Adipose tissue (tissue), 3 donors: ENCODE data around the gene TCTN2. TPM values are rescaled to one million over a fixed set of nuclear protein-coding genes. Genes with fewer than 3 reads are reported as not detected.

Experiments
- polyA plus RNA-seq, 3 donors: library from polyadenylated mRNA; stranded (reverse); fragments of 200-250 nt; gene quantifications; one replicate each; pipeline ENCODE4 v1.2.3, GENCODE V29; 2013
- donor health status: healthy with polysubstance abuse.
- donor health status: Bipolar disorder and iron deficiency.
- donor health status: healthy.

The TCTN2 gene
- polyA plus RNA-seq, 3 donors: 3.3 to 4.3 (median 3.4) TPM

Other genes starting within 250 kb of the TCTN2 start
- 10 to 100 TPM in 1 of 3 donors, 1 to 10 TPM in 2; 2.0 to 11.7 (median 7.8) TPM for gene RILPL2, start 234.4 kb upstream of the TCTN2 start, polyA plus RNA-seq
- 10 to 100 TPM; 10.5 to 23.8 (median 21.7) TPM for gene SNRNP35, start 213.0 kb upstream of the TCTN2 start, polyA plus RNA-seq
- 10 to 100 TPM in 1 of 3 donors, 1 to 10 TPM in 2; 3.4 to 10.7 (median 9.0) TPM for gene RILPL1, start 137.4 kb upstream of the TCTN2 start, polyA plus RNA-seq
- 100 to 1,000 TPM in 2 of 3 donors, 10 to 100 TPM in 1; 91.1 to 125 (median 119) TPM for gene TMED2, start 86.6 kb upstream of the TCTN2 start, polyA plus RNA-seq
- gene DDX55, start 69.0 kb upstream of the TCTN2 start, polyA plus RNA-seq: 10 to 100 TPM in 1 of 3 donors, 1 to 10 TPM in 2; 8.2 to 15.8 (median 8.3) TPM
- 10 to 100 TPM; 19.1 to 32.3 (median 28.8) TPM for gene EIF2B1, start 37.4 kb upstream of the TCTN2 start, polyA plus RNA-seq
- gene GTF2H3, start 37.3 kb upstream of the TCTN2 start, polyA plus RNA-seq: 10 to 100 TPM in 2 of 3 donors, 1 to 10 TPM in 1; 4.0 to 15.4 (median 12.9) TPM
- 10 to 100 TPM in 1 of 3 donors, 1 to 10 TPM in 2; 3.1 to 10.4 (median 4.6) TPM for gene ATP6V0A2, start 41.2 kb downstream of the TCTN2 start, polyA plus RNA-seq
- gene DNAH10, start 91.2 kb downstream of the TCTN2 start, polyA plus RNA-seq: under 1 TPM; 0.24 to 0.67 (median 0.26) TPM